ENCODE measurements around the gene FAM221B. TPM values are rescaled to one million over a fixed set of nuclear protein-coding genes. Genes with fewer than 3 reads are reported as not detected.

FAM221B gene
- total and polyA plus RNA-seq, 2 experiments from 2014 or later: 0.47 TPM; not detected in 1

- TF ChIP-seq ZNF462 (CRISPR knock-in tag; IDR thresholded peaks at IDR 0.05): no peak
Observed at GRCh38 chr9:35811381-35812024, 17.0 kb downstream of the FAM221B start (continued).

DNA sequence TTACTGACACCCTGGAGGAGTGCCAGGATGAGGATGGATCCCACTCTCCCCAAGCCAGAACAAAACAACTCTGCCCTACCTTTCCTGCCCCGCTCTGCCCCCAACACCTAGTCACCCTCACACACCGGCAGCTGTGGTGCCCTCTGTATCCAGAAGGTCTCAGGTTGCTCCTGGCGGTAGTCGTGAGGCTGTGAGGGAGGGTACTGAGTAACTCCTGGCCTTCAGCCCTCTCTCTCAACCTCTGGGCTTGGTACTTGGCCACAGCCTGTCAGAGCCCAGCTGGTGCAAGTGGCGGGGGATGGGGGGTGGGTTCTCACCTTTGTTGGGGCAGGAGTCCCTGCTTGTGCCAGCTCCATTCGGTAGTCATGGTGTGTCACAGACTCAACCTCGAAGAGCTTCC, 18.4 kb downstream of the FAM221B start:
- H3K27ac Mint-ChIP-seq: no peak overlapping the region
- peaks cover 22% of the 10 kb centered on the region for H3K4me1 Mint-ChIP-seq
- Histone ChIP-seq H3K9me2 (ENCODE audit: insufficient read depth) (no peaks in the 10 kb centered on the region; the same call in 1 of the 2 replicates), H3K27ac (ENCODE audit: low read depth) (no peak overlapping the region), H3K4me3 (no peak overlapping the region), H3K79me2 (replicated peaks; ENCODE audit: insufficient read depth) (no peaks in the 10 kb centered on the region), H3F3A (replicated peaks; ENCODE audit: low read depth) (peaks cover 6% of the 10 kb centered on the region), H2AFZ (no peak overlapping the region), H3K4me2 (no peak overlapping the region), H3K27me3 (ENCODE audit: insufficient read depth) (no peaks in the 10 kb centered on the region), H3K36me3 (ENCODE audit: insufficient read depth) (no peaks in the 10 kb centered on the region), H4K20me1 (replicated peaks; ENCODE audit: insufficient read depth) (no peaks in the 10 kb centered on the region), H3K4me1 (ENCODE audit: insufficient read depth) (peaks cover 18% of the 10 kb centered on the region)
- no peak for DNase-seq (ENCODE audit: low spot score)
- H3K9me3 Mint-ChIP-seq: no peaks in the 10 kb centered on the region
- H3K36me3 Mint-ChIP-seq (ENCODE audit: low read depth): peaks cover 11% of the 10 kb centered on the region; the same call in 2 of the 3 replicates
- H3K4me3 Mint-ChIP-seq: no peak overlapping the region
- no peak for ATAC-seq
- H3K27me3 Mint-ChIP-seq (ENCODE audit: insufficient read depth, low read depth, poor library complexity): peaks cover 12% of the 10 kb centered on the region
- TF ChIP-seq ZNF114 (CRISPR knock-in tag; IDR thresholded peaks at IDR 0.05): no peak
- TF ChIP-seq REST (IDR thresholded peaks at IDR 0.05; ENCODE audit: unreplicated experiment): no peak
- no peak for TF ChIP-seq POLR2AphosphoS5 (IDR thresholded peaks at IDR 0.05; ENCODE audit: low read depth)
- no peak for TF ChIP-seq CREB1 (CRISPR knock-in tag; IDR thresholded peaks at IDR 0.05; ENCODE audit: low read depth)
- no peak for TF ChIP-seq NANOG (IDR thresholded peaks at IDR 0.05; ENCODE audit: borderline replicate concordance)
- TF ChIP-seq EZH2phosphoT487 (IDR thresholded peaks at IDR 0.05; ENCODE audit: unreplicated experiment): no peak
- TF ChIP-seq JUNB (IDR thresholded peaks at IDR 0.05; ENCODE audit: unreplicated experiment): no peak
- no peak for TF ChIP-seq STAT1 (IDR thresholded peaks at IDR 0.05; ENCODE audit: unreplicated experiment)

All from GM23338 (cell line).